Mesendoderm (in vitro differentiated cells): Measurements from ENCODE around the gene SMIM8.

Source experiments
- DNase-seq: peaks from one replicate; pipeline ENCODE4 v3.0.0; 2013
- H2AK5ac ChIP-seq: 2 replicates; pipeline ENCODE4 v1.6.1; 2013; ENCODE audit warnings: low read length, inconsistent platforms
- H2BK120ac ChIP-seq: 2 replicates; pipeline ENCODE4 v1.6.1; 2013; ENCODE audit warnings: low read depth, mild to moderate bottlenecking, low read length, moderate library complexity, mixed read lengths
- H2BK15ac ChIP-seq: replicated peaks from 2 replicates; pipeline ENCODE4 v1.6.1; 2013; ENCODE audit warnings: low read depth, mild to moderate bottlenecking, moderate library complexity
- H2BK5ac ChIP-seq: 2 replicates; pipeline ENCODE4 v1.6.1; 2013; ENCODE audit warnings: low read length, inconsistent platforms
- H3K18ac ChIP-seq: 2 replicates; pipeline ENCODE4 v1.6.1; 2013; ENCODE audit warnings: mild to moderate bottlenecking, low read length, mixed read lengths
- H3K23ac ChIP-seq: one replicate; pipeline ENCODE4 v1.6.1; 2013; ENCODE audit warnings: low read length
- H3K27ac ChIP-seq: 2 replicates; pipeline ENCODE4 v1.5.1; 2013; ENCODE audit warnings: low read depth, mild to moderate bottlenecking, inconsistent platforms, low read length, moderate library complexity
- H3K27me3 ChIP-seq: 2 replicates; pipeline ENCODE4 v1.6.1; 2013; ENCODE audit warnings: low read length, control low read depth, mild to moderate bottlenecking, inconsistent platforms; ENCODE audit not compliant: insufficient read depth, poor library complexity
- H3K36me3 ChIP-seq: 2 replicates; pipeline ENCODE4 v1.6.1; 2013; ENCODE audit warnings: low read length, inconsistent platforms; ENCODE audit not compliant: control insufficient read depth, insufficient read depth
- H3K4ac ChIP-seq: one replicate; pipeline ENCODE4 v1.6.1; 2013; ENCODE audit warnings: low read depth, mild to moderate bottlenecking, low read length, moderate library complexity
- H3K4me1 ChIP-seq: 2 replicates; pipeline ENCODE4 v1.6.1; 2013; ENCODE audit warnings: low read depth, low read length, inconsistent platforms; ENCODE audit not compliant: control insufficient read depth
- H3K4me2 ChIP-seq: 2 replicates; pipeline ENCODE4 v1.6.1; 2013; ENCODE audit warnings: low read length
- H3K4me3 ChIP-seq: 2 replicates; pipeline ENCODE4 v1.5.1; 2013; ENCODE audit warnings: mild to moderate bottlenecking, low read length
- H3K56ac ChIP-seq: one replicate; pipeline ENCODE4 v1.6.1; 2013; ENCODE audit warnings: low read length
- H3K79me1 ChIP-seq: 2 replicates; pipeline ENCODE4 v1.6.1; 2013; ENCODE audit warnings: low read length, inconsistent platforms
- H3K79me2 ChIP-seq: 2 replicates; pipeline ENCODE4 v1.6.1; 2013; ENCODE audit warnings: mild to moderate bottlenecking, low read length; ENCODE audit not compliant: control insufficient read depth, insufficient read depth
- H3K9ac ChIP-seq: 2 replicates; pipeline ENCODE4 v1.6.1; 2013; ENCODE audit warnings: low read length, inconsistent platforms
- H4K5ac ChIP-seq: one replicate; pipeline ENCODE4 v1.6.1; 2013; ENCODE audit warnings: low read length
- H4K8ac ChIP-seq: one replicate; pipeline ENCODE4 v1.6.1; 2013; ENCODE audit warnings: low read depth, mild to moderate bottlenecking, control low read depth, low read length, moderate library complexity
- WGBS: extraction: QIAGEN DNeasy Blood & Tissue Kit; methylation state at CpG from one replicate; pipeline ENCODE4 v1.1.7; 2013; ENCODE audit warnings: low lambda C conversion rate, missing lambda C conversion rate; ENCODE audit not compliant: insufficient coverage; ENCODE audit errors: extremely low coverage; 5-methylcytosine and 5-hydroxymethylcytosine counted together

SMIM8 gene

GRCh38 chr6:87281426-87281825 lies 41.0 kb upstream of the SMIM8 start:
- no CpG with 5 or more reads among the region's 1 CpG for WGBS
- Histone ChIP-seq H3K56ac (no peak overlapping the region), H3K27me3 (no peaks in the 10 kb centered on the region), H2BK120ac (no peak overlapping the region), H3K36me3 (no peaks in the 10 kb centered on the region), H3K4ac (no peak overlapping the region), H3K23ac (no peak overlapping the region), H3K4me3 (no peak overlapping the region), H4K8ac (no peak overlapping the region), H2BK15ac (no peak overlapping the region), H3K27ac (no peak overlapping the region), H2BK5ac (no peak overlapping the region), H3K4me1 (no peaks in the 10 kb centered on the region), H3K79me1 (no peaks in the 10 kb centered on the region), H3K18ac (no peak overlapping the region), H2AK5ac (no peak overlapping the region), H4K5ac (no peak overlapping the region), H3K4me2 (no peak overlapping the region), H3K79me2 (no peaks in the 10 kb centered on the region), H3K9ac (no peak overlapping the region)
- no peak for DNase-seq

GRCh38 chr6:87282743-87283142 lies 39.6 kb upstream of the SMIM8 start:
- H3K23ac ChIP-seq: no peak overlapping the region
- no peak for DNase-seq
- no peak overlapping the region for H3K56ac ChIP-seq
- H3K4me1 ChIP-seq: no peaks in the 10 kb centered on the region
- no peak overlapping the region for H2BK120ac ChIP-seq
- H3K4me2 ChIP-seq: no peak overlapping the region
- H4K8ac ChIP-seq: no peak overlapping the region
- H2BK5ac ChIP-seq: no peak overlapping the region
- no peaks in the 10 kb centered on the region for H3K79me1 ChIP-seq
- no peak overlapping the region for H3K18ac ChIP-seq
- no peak overlapping the region for H2BK15ac ChIP-seq
- H3K9ac ChIP-seq: no peak overlapping the region
- no peaks in the 10 kb centered on the region for H3K79me2 ChIP-seq
- no peak overlapping the region for H3K4me3 ChIP-seq
- H3K36me3 ChIP-seq: no peaks in the 10 kb centered on the region
- no peaks in the 10 kb centered on the region for H3K27me3 ChIP-seq
- H2AK5ac ChIP-seq: no peak overlapping the region
- no CpG with 5 or more reads among the region's 1 CpG for WGBS
- no peak overlapping the region for H3K27ac ChIP-seq
- H4K5ac ChIP-seq: no peak overlapping the region
- H3K4ac ChIP-seq: no peak overlapping the region

- Histone ChIP-seq H3K18ac (no peak overlapping the region), H3K27ac (no peak overlapping the region), H3K4ac (no peak overlapping the region), H3K4me1 (no peaks in the 10 kb centered on the region), H3K36me3 (no peaks in the 10 kb centered on the region), H3K56ac (no peak overlapping the region), H4K5ac (no peak overlapping the region), H4K8ac (no peak overlapping the region), H2BK5ac (no peak overlapping the region), H3K23ac (no peak overlapping the region), H3K4me3 (no peak overlapping the region), H3K79me2 (no peaks in the 10 kb centered on the region), H2AK5ac (no peak overlapping the region), H3K27me3 (no peaks in the 10 kb centered on the region), H3K4me2 (no peak overlapping the region), H2BK15ac (no peak overlapping the region), H3K9ac (no peak overlapping the region), H2BK120ac (no peak overlapping the region), H3K79me1 (no peaks in the 10 kb centered on the region)
- DNase-seq: no peak
- no CpG with 5 or more reads among the region's 3 CpGs for WGBS
These were observed 38.9 kb upstream of the SMIM8 start for GRCh38 chr6:87283461-87283860.

GRCh38 chr6:87287251-87287650 lies 35.1 kb upstream of the SMIM8 start:
- Histone ChIP-seq H3K79me1 (no peaks in the 10 kb centered on the region), H2BK5ac (no peak overlapping the region), H4K8ac (no peak overlapping the region), H3K18ac (no peak overlapping the region), H2AK5ac (no peak overlapping the region), H3K27me3 (no peaks in the 10 kb centered on the region), H3K27ac (no peak overlapping the region), H3K9ac (no peak overlapping the region), H2BK120ac (no peak overlapping the region), H3K56ac (no peak overlapping the region), H3K79me2 (no peaks in the 10 kb centered on the region), H3K36me3 (no peaks in the 10 kb centered on the region), H3K4ac (no peak overlapping the region), H3K4me2 (no peak overlapping the region), H3K23ac (no peak overlapping the region), H3K4me3 (no peak overlapping the region), H3K4me1 (no peaks in the 10 kb centered on the region), H4K5ac (no peak overlapping the region), H2BK15ac (no peak overlapping the region)
- WGBS: no CpG with 5 or more reads among the region's 2 CpGs
- DNase-seq: no peak

- H3K4me2 ChIP-seq: no peak overlapping the region
These were observed 32.8 kb upstream of the SMIM8 start for GRCh38 chr6:87289571-87289970.

GRCh38 chr6:87291883-87292282 lies 30.5 kb upstream of the SMIM8 start:
- Histone ChIP-seq H3K4me2 (no peak overlapping the region), H2AK5ac (no peak overlapping the region), H2BK5ac (no peak overlapping the region), H3K56ac (no peak overlapping the region), H3K79me1 (no peaks in the 10 kb centered on the region), H3K4me1 (no peaks in the 10 kb centered on the region), H4K8ac (no peak overlapping the region), H2BK15ac (no peak overlapping the region), H3K23ac (no peak overlapping the region), H3K36me3 (no peaks in the 10 kb centered on the region), H3K9ac (no peak overlapping the region), H4K5ac (no peak overlapping the region), H3K27ac (no peak overlapping the region), H3K27me3 (no peaks in the 10 kb centered on the region), H2BK120ac (no peak overlapping the region), H3K4me3 (no peak overlapping the region), H3K18ac (no peak overlapping the region), H3K79me2 (no peaks in the 10 kb centered on the region), H3K4ac (no peak overlapping the region)
- no CpG with 5 or more reads among the region's 2 CpGs for WGBS
- no peak for DNase-seq

More at GRCh38 chr6:87289571-87289970, 32.8 kb upstream of the SMIM8 start:
- Histone ChIP-seq H3K4me3 (no peak overlapping the region), H2BK120ac (no peak overlapping the region), H3K4ac (no peak overlapping the region), H3K27ac (no peak overlapping the region), H2AK5ac (no peak overlapping the region), H3K18ac (no peak overlapping the region), H3K9ac (no peak overlapping the region), H3K4me1 (no peaks in the 10 kb centered on the region), H3K27me3 (no peaks in the 10 kb centered on the region), H2BK15ac (no peak overlapping the region), H3K79me1 (no peaks in the 10 kb centered on the region), H3K23ac (no peak overlapping the region), H3K56ac (no peak overlapping the region), H4K5ac (no peak overlapping the region), H3K36me3 (no peaks in the 10 kb centered on the region), H2BK5ac (no peak overlapping the region), H4K8ac (no peak overlapping the region), H3K79me2 (no peaks in the 10 kb centered on the region)
- DNase-seq: no peak
- no CpG with 5 or more reads among the region's 3 CpGs for WGBS
